IMR-90 (cell line): ENCODE data around the gene GATA5. TPM values are rescaled to one million over a fixed set of nuclear protein-coding genes. Genes with fewer than 3 reads are reported as not detected.

Experiments used
- ATAC-seq: fragments of 200-7000 bp; cut with Tn5 transposase; 2 replicates; pipeline ENCODE4 v1.9.1; 2020; ENCODE audit warnings: low read depth, mild to moderate bottlenecking, moderate library complexity
- BruUV-seq: library from RNA; stranded (reverse); fragments of 400-500 nt; replicated peaks from 2 replicates; lab custom pipeline; 2021; lab: Mats Ljungman, UMichigan
- CTCF ChIA-PET: fragments of 300-600 bp; formaldehyde crosslinking; extraction: SDS; loops from one replicate; lab custom pipeline; 2021; ENCODE audit warnings: antibody characterized with exemption; lab: Yijun Ruan, JAX
- POLR2A ChIA-PET: fragments of 300-600 bp; sonication (Branson Sonifier 250); formaldehyde crosslinking; loops from one replicate; lab custom pipeline; 2022; ENCODE audit warnings: antibody characterized with exemption; ENCODE audit not compliant: unreplicated experiment; lab: Charles Lee
- DNase-seq: peaks from one replicate; pipeline ENCODE4 v3.0.0; 2013
- H2AFZ ChIP-seq: replicated peaks from 2 replicates; pipeline ENCODE3; 2013; ENCODE audit warnings: low read length, mild to moderate bottlenecking; ENCODE audit not compliant: poor library complexity
- H2AK5ac ChIP-seq: 2 replicates; pipeline ENCODE4 v1.6.1; 2013; ENCODE audit warnings: low read depth, low read length, inconsistent platforms
- H2AK9ac ChIP-seq: replicated peaks from 2 replicates; pipeline ENCODE3; 2013; ENCODE audit warnings: mild to moderate bottlenecking, low read depth, low read length, moderate library complexity; ENCODE audit not compliant: poor library complexity
- H2BK120ac ChIP-seq: 2 replicates; pipeline ENCODE4 v1.6.1; 2013; ENCODE audit warnings: low read depth, low read length, inconsistent platforms
- H2BK15ac ChIP-seq: 3 replicates; pipeline ENCODE4 v1.6.1; 2013; ENCODE audit warnings: low read depth, low read length, inconsistent platforms
- H2BK20ac ChIP-seq: 2 replicates; pipeline ENCODE4 v1.6.1; 2013; ENCODE audit warnings: low read depth, mild to moderate bottlenecking, inconsistent platforms, low read length, moderate library complexity
- H2BK5ac ChIP-seq: 2 replicates; pipeline ENCODE4 v1.6.1; 2013; ENCODE audit warnings: mild to moderate bottlenecking, low read depth, low read length, inconsistent platforms; ENCODE audit not compliant: poor library complexity, severe bottlenecking
- H3K14ac ChIP-seq: replicated peaks from 2 replicates; pipeline ENCODE4 v1.6.1; 2013; ENCODE audit warnings: low read depth, low read length, inconsistent platforms
- H3K18ac ChIP-seq: 2 replicates; pipeline ENCODE4 v1.6.1; 2013; ENCODE audit warnings: low read depth, low read length, control low read depth
- H3K23ac ChIP-seq: 2 replicates; pipeline ENCODE4 v1.6.1; 2013; ENCODE audit warnings: low read depth, low read length, inconsistent platforms
- H3K27ac ChIP-seq: 2 replicates; pipeline ENCODE4 v1.5.1; 2013; ENCODE audit warnings: mild to moderate bottlenecking, control low read depth, low read length; ENCODE audit not compliant: insufficient read depth
- H3K27me3 ChIP-seq: 2 replicates; pipeline ENCODE4 v1.6.1; 2013; ENCODE audit warnings: low read length; ENCODE audit not compliant: control insufficient read depth, insufficient read depth
- H3K36me3 ChIP-seq: 2 replicates; pipeline ENCODE4 v1.6.1; 2013; ENCODE audit warnings: low read length, mixed read lengths; ENCODE audit not compliant: control insufficient read depth, insufficient read depth
- H3K4ac ChIP-seq: 2 replicates; pipeline ENCODE4 v1.6.1; 2013; ENCODE audit warnings: low read depth, low read length, inconsistent platforms
- H3K4me1 ChIP-seq: 2 replicates; pipeline ENCODE4 v1.6.1; 2013; ENCODE audit warnings: low read length, mixed read lengths; ENCODE audit not compliant: control insufficient read depth, insufficient read depth
- H3K4me2 ChIP-seq: 2 replicates; pipeline ENCODE4 v1.6.1; 2013; ENCODE audit warnings: low read depth, mild to moderate bottlenecking, control low read depth, low read length, moderate library complexity
- H3K4me3 ChIP-seq: 2 replicates; pipeline ENCODE4 v1.5.1; 2013; ENCODE audit warnings: low read depth, mild to moderate bottlenecking, control low read depth, low read length, moderate library complexity; ENCODE audit not compliant: insufficient read depth
- H3K56ac ChIP-seq: 2 replicates; pipeline ENCODE4 v1.6.1; 2013; ENCODE audit warnings: low read length, inconsistent platforms; ENCODE audit not compliant: insufficient read depth; ENCODE audit errors: extremely low read depth
- H3K79me1 ChIP-seq, 2 experiments: 2 replicates each; pipeline ENCODE4 v1.6.1; 2013; ENCODE audit warnings: low read length in 2 of 2, inconsistent platforms in 1 of 2, low read depth in 1 of 2
- H3K9ac ChIP-seq: 2 replicates; pipeline ENCODE4 v1.6.1; 2013; ENCODE audit warnings: low read depth, low read length, control low read depth
- H3K9me1 ChIP-seq: 2 replicates; pipeline ENCODE4 v1.6.1; 2013; ENCODE audit warnings: low read length, inconsistent platforms; ENCODE audit not compliant: insufficient read depth
- H3K9me3 ChIP-seq: 2 replicates; pipeline ENCODE4 v1.6.1; 2013; ENCODE audit warnings: low read length; ENCODE audit not compliant: control insufficient read depth, insufficient read depth
- H4K20me1 ChIP-seq: 2 replicates; pipeline ENCODE4 v1.6.1; 2013; ENCODE audit warnings: low read length, inconsistent platforms; ENCODE audit not compliant: insufficient read depth
- H4K5ac ChIP-seq: 2 replicates; pipeline ENCODE4 v1.6.1; 2013; ENCODE audit warnings: mild to moderate bottlenecking, low read depth, low read length, control low read depth
- H4K8ac ChIP-seq, 2 experiments: 2 replicates each; pipeline ENCODE4 v1.6.1; 2013; ENCODE audit warnings: low read depth in 2 of 2, low read length in 2 of 2, control low read depth in 1 of 2, inconsistent platforms in 1 of 2
- H4K91ac ChIP-seq: 2 replicates; pipeline ENCODE4 v1.6.1; 2013; ENCODE audit warnings: low read depth, low read length, inconsistent platforms; ENCODE audit not compliant: insufficient read depth
- CHD1 ChIP-seq: IDR thresholded peaks from 2 replicates; pipeline ENCODE4 v1.6.1; 2012; ENCODE audit warnings: low read depth, low read length, improper control_type of control experiment
- CTCF ChIP-seq: conservative IDR thresholded peaks from 2 replicates; pipeline ENCODE4 v1.5.1; 2012; ENCODE audit warnings: mild to moderate bottlenecking, low read depth, low read length, improper control_type of control experiment
- RAD21 ChIP-seq: IDR thresholded peaks from 2 replicates; pipeline ENCODE4 v1.6.1; 2012; ENCODE audit warnings: low read length, improper control_type of control experiment
- RFX5 ChIP-seq: IDR thresholded peaks from 2 replicates; pipeline ENCODE4 v1.8.0; 2012; ENCODE audit warnings: low read depth, mild to moderate bottlenecking, low read length, moderate library complexity
- WGBS, 2 experiments: methylation state at CpG; one replicate each; pipeline versions ENCODE4 v1.1.5 to v1.1.7; 2013; ENCODE audit warnings: missing lambda C conversion rate in 2 of 2; ENCODE audit not compliant: insufficient read length in 1 of 2; ENCODE audit errors: extremely low coverage in 2 of 2; 5-methylcytosine and 5-hydroxymethylcytosine counted together
- dilution Hi-C: fragments of 300-500 bp; cut with HindIII; formaldehyde crosslinking; loops from one replicate; pipeline ENCODE4 v1.14.3; 2018; ENCODE audit warnings: low sequenced_read_pairs; ENCODE audit not compliant: unreplicated experiment
- in situ Hi-C: fragments of 300-500 bp; cut with MboI; formaldehyde crosslinking; loops from 3 replicates; pipeline ENCODE4 v1.14.3; 2019; ENCODE audit warnings: low sequenced_read_pairs, inconsistent platforms, mixed read lengths
- intact Hi-C: fragments of 100-400 bp; cut with micrococcal nuclease; formaldehyde crosslinking; loops from 2 replicates; pipeline ENCODE4 v1.10.0; 2022
- polyA plus RNA-seq, 3 experiments: library from polyadenylated mRNA; depleted of rRNA; stranded (reverse); fragments of >200 nt; gene quantifications; 2 replicates each; pipeline ENCODE4 v1.2.3, GENCODE V29; 2012; ENCODE audit warnings: low replicate concordance in 1 of 3
- total RNA-seq: library from RNA; depleted of rRNA; stranded (reverse); fragments of >200 nt; gene quantifications from 2 replicates; pipeline ENCODE4 v1.2.3, GENCODE V29; 2012
- TF ChIP-seq, protein P1 (sequence below): fragments of 150-350 bp; IDR thresholded peaks from 2 replicates; pipeline ENCODE4 v1.6.1; 2016; ENCODE audit warnings: low read depth, mild to moderate bottlenecking, low read length, moderate library complexity, borderline replicate concordance

Gene GATA5
- total and polyA plus RNA-seq, 2 of the 4 experiments (the other 2 are of a cell fraction), result not detected

DNA sequence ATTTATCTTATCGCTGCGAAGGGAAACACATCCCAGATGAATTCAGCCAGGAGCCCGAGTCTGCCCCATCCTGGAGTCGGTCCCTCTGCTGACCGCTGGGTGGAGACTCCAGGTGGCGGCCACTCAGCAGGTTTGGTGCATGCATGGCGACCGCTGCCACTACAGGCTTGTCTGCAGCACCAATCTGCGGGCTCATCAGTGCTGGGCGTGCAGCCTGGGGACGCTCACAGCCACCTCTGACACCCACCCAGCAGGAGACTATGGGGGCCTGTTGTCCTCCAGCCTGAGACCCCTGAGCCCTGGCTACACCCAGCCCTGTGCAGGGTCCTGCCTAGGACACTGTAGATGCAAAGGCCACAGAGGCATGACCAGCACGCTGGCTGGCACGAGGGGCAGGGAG is 40.5 kb upstream of the GATA5 start:
- H4K91ac ChIP-seq, result no peak overlapping the region
- intact Hi-C loops, result no loop called here
- POLR2A ChIA-PET, result no interaction called here

More for the DNA sequence above, 40.5 kb upstream of the GATA5 start:
- Histone ChIP-seq H2AFZ (no peak overlapping the region), H3K79me1 (no peaks in the 10 kb centered on the region), H2AK9ac (no peak overlapping the region), H3K14ac (no peak overlapping the region), H3K4me2 (no peak overlapping the region), H3K23ac (no peak overlapping the region), H2BK20ac (no peak overlapping the region), H3K4me3 (no peak overlapping the region), H2BK5ac (no peak overlapping the region), H4K5ac (no peak overlapping the region), H3K9ac (no peak overlapping the region), H4K8ac (no peak overlapping the region), H2BK15ac (no peak overlapping the region), H2BK120ac (no peak overlapping the region), H3K4ac (no peak overlapping the region), H3K9me3 (no peaks in the 10 kb centered on the region), H3K4me1 (no peaks in the 10 kb centered on the region), H3K56ac (no peak overlapping the region), H3K9me1 (no peaks in the 10 kb centered on the region), H3K27me3 (peaks cover 46% of the 10 kb centered on the region), H3K18ac (no peak overlapping the region), H2AK5ac (no peak overlapping the region), H3K27ac (no peak overlapping the region), H3K36me3 (no peaks in the 10 kb centered on the region), H4K20me1 (no peaks in the 10 kb centered on the region)
- in situ Hi-C loops (no loop called here), dilution Hi-C loops (no loop called here)
- WGBS, 2 experiments, result 72% methylated on average over 8 of the region's 13 CpGs; no CpG with 5 or more reads in 1 of the 2 experiments
- ATAC-seq (no peak), DNase-seq (no peak)
- CTCF ChIA-PET, result no interaction called here
- BruUV-seq, result no TSS peak
- no peak for TF ChIP-seq RFX5
- no peak for TF ChIP-seq RAD21
- TF ChIP-seq CTCF, result 0 out of 2 replicates have a peak, but pooled peaks have one; percentile 2
- TF ChIP-seq, protein P1, sequence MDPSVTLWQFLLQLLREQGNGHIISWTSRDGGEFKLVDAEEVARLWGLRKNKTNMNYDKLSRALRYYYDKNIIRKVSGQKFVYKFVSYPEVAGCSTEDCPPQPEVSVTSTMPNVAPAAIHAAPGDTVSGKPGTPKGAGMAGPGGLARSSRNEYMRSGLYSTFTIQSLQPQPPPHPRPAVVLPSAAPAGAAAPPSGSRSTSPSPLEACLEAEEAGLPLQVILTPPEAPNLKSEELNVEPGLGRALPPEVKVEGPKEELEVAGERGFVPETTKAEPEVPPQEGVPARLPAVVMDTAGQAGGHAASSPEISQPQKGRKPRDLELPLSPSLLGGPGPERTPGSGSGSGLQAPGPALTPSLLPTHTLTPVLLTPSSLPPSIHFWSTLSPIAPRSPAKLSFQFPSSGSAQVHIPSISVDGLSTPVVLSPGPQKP, result no peak
- TF ChIP-seq CHD1, result no peak
